Thoracic aorta (tissue), 2 donors: ENCODE results near the gene AGRP. TPM values are rescaled to one million over a fixed set of nuclear protein-coding genes. Genes with fewer than 3 reads are reported as not detected.

Experiments
- ATAC-seq: fragments of 150-250 bp; one replicate; pipeline ENCODE4 v1.8.0; 2017; ENCODE audit warnings: low read depth; ENCODE audit not compliant: insufficient number of reproducible peaks, low FRiP score
- DNase-seq: peaks from one replicate; pipeline ENCODE4 v3.0.0-alpha.2; 2020; ENCODE audit warnings: low spot score
- H3K27ac ChIP-seq, 2 donors: fragments of 200-600 bp; sonication (generic); 1 replicate in 1 of 2; 2 replicates in 1 of 2; pipeline ENCODE4 v1.5.1; 2016; ENCODE audit warnings: mild to moderate bottlenecking in 2 of 2, moderate library complexity in 2 of 2
- H3K27me3 ChIP-seq: fragments of 200-600 bp; sonication (generic); replicated peaks from 2 replicates; pipeline ENCODE4 v1.6.0; 2016; ENCODE audit warnings: mild to moderate bottlenecking; ENCODE audit not compliant: insufficient read depth
- H3K36me3 ChIP-seq: fragments of 200-600 bp; sonication (generic); one replicate; pipeline ENCODE4 v1.5.1; 2016
- H3K4me1 ChIP-seq, 2 donors: fragments of 200-600 bp; sonication (generic); 1 replicate in 1 of 2; 2 replicates in 1 of 2; pipeline versions ENCODE4 v1.5.1 to v1.6.0; 2016; ENCODE audit warnings: low read depth in 2 of 2, mild to moderate bottlenecking in 1 of 2; ENCODE audit not compliant: control insufficient read depth in 1 of 2
- H3K4me3 ChIP-seq: fragments of 200-600 bp; sonication (generic); 2 replicates; pipeline ENCODE4 v1.5.1; 2016; ENCODE audit warnings: mild to moderate bottlenecking
- H3K9me3 ChIP-seq: fragments of 200-600 bp; sonication (generic); 2 replicates; pipeline ENCODE4 v1.5.1; 2016
- total RNA-seq, 2 donors: library from RNA; depleted of rRNA; stranded (reverse); fragments of >200 nt; gene quantifications; one replicate each; pipeline versions ENCODE4 v1.1.0 to v1.2.3, GENCODE V29; 2016
- TF ChIP-seq, protein P1 (sequence below): fragments of 200-600 bp; sonication (generic); IDR thresholded peaks from one replicate; pipeline ENCODE4 v1.5.1; 2019; ENCODE audit warnings: antibody characterized with exemption

The AGRP gene
- total RNA-seq, 2 donors from 2014 or later: not detected

DNA sequence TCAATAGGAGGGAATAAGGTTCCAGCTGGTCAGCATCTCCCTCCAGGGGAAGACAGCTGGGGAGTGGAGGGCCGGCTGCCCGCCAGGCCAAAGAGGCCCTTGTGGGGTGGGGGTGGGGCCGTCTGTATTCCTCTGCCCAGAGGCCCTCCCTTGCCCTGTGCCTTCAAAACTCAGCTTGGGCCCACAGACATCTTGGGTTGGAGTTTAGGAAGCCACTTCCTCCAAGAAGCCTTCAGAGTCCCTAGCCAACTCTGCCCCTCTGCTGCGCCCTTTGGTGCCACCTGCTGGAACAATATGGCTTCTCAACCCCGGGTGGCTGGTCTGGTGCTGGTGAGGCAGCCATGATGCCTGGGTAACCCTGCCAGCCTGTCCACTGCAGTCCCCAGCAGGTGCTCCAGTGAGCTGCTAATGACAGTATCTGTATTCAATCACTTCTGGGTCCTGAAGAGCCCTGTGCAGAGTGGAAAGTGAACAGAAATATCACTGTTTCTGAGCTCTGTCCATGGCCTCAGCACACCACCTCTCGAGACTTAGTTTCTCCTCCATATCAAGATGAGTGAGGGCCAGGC, 35.8 kb downstream of the AGRP start:
- Histone ChIP-seq H3K4me1 (peaks cover 0 to 54% of the 10 kb centered on the region in 2 donors), H3K4me3 (no peak overlapping the region), H3K27ac (no peak overlapping the region), H3K36me3 (peaks cover 18% of the 10 kb centered on the region), H3K9me3 (no peaks in the 10 kb centered on the region), H3K27me3 (no peaks in the 10 kb centered on the region)
- TF ChIP-seq, protein P1, sequence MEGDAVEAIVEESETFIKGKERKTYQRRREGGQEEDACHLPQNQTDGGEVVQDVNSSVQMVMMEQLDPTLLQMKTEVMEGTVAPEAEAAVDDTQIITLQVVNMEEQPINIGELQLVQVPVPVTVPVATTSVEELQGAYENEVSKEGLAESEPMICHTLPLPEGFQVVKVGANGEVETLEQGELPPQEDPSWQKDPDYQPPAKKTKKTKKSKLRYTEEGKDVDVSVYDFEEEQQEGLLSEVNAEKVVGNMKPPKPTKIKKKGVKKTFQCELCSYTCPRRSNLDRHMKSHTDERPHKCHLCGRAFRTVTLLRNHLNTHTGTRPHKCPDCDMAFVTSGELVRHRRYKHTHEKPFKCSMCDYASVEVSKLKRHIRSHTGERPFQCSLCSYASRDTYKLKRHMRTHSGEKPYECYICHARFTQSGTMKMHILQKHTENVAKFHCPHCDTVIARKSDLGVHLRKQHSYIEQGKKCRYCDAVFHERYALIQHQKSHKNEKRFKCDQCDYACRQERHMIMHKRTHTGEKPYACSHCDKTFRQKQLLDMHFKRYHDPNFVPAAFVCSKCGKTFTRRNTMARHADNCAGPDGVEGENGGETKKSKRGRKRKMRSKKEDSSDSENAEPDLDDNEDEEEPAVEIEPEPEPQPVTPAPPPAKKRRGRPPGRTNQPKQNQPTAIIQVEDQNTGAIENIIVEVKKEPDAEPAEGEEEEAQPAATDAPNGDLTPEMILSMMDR: no peak
- no peak for ATAC-seq
- DNase-seq: no peak

DNA sequence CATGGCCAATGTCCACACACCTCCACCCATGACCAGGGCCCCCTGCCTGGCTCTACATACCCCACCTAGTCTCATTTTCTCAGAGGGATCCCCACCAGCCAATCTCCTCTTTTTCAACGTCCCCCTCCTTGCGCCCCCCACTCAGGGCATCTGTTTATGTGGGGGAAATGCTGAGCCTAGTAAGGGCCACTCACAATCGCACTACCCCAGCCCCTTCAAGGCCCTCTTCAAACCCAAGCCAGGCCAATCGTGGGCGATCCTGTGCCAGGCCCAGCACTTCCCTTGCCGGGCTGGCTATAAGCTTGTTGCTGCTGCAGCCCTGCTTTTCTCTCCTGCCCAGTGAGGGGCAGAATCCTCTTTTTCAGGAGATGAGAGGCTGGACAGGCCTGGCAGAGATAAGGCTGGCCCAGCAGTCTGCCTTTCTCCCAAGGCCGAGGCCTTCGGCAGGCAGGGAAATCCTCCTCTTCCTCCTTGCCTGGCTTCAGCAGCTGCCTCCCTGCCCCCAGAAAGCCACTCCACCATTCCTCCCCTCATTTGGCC, 36.3 kb downstream of the AGRP start:
- Histone ChIP-seq H3K36me3 (peaks cover 16% of the 10 kb centered on the region), H3K4me1 (peaks cover 0 to 58% of the 10 kb centered on the region in 2 donors), H3K27ac (no peak overlapping the region), H3K9me3 (no peaks in the 10 kb centered on the region), H3K27me3 (no peaks in the 10 kb centered on the region), H3K4me3 (no peak overlapping the region)
- ATAC-seq (no peak), DNase-seq (no peak)
- TF ChIP-seq, protein P1: no peak

DNA sequence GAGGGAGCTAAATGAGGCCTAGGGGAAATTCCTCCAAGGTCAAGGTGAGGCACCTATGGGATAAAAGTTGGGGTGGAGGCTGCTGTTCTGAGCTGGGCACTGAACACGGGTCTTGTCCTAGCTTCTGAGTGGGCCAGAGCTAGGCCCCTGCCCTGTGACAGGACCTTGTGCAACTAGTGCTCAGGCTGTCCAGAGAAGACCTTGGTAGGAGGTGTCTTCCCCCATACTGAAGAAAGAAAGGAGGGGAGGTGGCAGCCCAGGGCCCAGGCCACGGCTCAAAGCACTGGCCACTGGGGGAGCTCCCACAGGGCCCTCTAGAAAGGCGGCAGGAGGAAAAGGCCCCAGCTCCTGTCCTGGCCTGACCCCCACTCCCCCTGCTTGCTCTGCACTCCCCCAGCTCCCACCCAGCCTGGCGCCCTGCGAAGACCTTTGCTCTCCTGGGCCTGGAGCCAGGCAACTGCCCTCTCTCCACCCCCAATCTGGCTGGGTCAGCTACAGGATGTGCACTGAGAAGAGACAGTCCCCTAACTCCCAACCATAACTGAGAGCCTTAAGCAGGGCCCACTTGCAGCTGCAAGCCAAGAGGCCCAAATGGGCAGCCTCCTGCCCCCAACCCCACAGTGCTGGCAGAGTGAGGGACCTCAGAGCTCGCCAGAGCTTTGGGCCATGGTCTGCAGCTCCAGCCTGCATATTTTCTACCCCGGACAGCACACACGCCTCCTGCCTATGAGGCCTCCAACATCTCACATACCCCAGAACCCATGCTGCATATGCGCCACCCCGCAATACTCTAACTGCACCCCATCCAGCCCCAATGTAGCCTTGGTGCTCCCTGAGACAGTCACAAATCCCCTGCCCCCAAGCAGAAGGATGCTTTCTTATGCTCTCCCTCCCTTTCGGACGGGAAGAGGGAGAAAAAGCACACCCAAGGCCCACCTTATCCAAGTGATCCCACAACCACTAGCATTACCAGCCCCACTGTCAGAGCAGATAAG, 37.1 kb downstream of the AGRP start:
- Histone ChIP-seq H3K4me3 (no peak overlapping the region), H3K4me1 (peaks cover 0 to 58% of the 10 kb centered on the region in 2 donors), H3K36me3 (peaks cover 10% of the 10 kb centered on the region), H3K27ac (no peak overlapping the region), H3K27me3 (no peaks in the 10 kb centered on the region), H3K9me3 (no peaks in the 10 kb centered on the region)
- TF ChIP-seq, protein P1: no peak
- DNase-seq (no peak), ATAC-seq (peak; percentile 19)

DNA sequence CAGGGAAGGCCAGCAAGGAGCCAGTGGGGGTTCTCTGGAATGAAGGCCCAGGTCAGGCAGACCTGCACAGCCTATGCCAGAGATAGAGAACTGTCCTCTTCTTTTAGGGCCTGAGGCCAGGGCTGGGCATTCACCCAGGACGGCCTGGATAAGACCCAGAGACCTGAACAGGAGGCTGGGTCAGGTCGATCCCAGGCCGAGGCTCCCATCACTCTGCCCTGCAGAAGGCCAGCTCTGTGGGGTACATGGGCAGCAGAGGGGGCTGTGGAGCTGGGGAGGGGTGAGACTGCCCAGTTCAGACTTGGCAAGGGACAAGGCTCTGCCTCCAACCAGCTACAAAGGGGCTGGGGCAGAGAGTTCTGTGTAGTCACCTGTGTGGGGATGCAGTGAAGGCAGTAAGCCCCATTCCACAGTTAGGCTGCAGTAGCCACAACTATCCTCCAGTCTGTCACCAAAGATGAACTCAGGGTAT, 37.9 kb downstream of the AGRP start:
- ATAC-seq: no peak
- Histone ChIP-seq H3K27ac (no peak overlapping the region), H3K4me1 (peaks cover 0 to 51% of the 10 kb centered on the region in 2 donors)

More for the DNA sequence above, 37.9 kb downstream of the AGRP start:
- TF ChIP-seq, protein P1: no peak
- DNase-seq: no peak
- no peak overlapping the region for H3K4me3 ChIP-seq
- H3K36me3 ChIP-seq: peaks cover 14% of the 10 kb centered on the region
- H3K9me3 ChIP-seq: no peaks in the 10 kb centered on the region
- no peaks in the 10 kb centered on the region for H3K27me3 ChIP-seq
